SK-N-SH (cell line): ENCODE measurements around the gene GABRG3. TPM values are rescaled to one million over a fixed set of nuclear protein-coding genes. Genes with fewer than 3 reads are reported as not detected.

Experiments
- CTCF ChIA-PET: fragments of 300-600, 350-600 bp; formaldehyde crosslinking; extraction: SDS; loops from one replicate; lab custom pipeline; 2021; lab: Yijun Ruan, JAX
- POLR2A ChIA-PET: fragments of 350-600 bp; sonication (Branson Sonifier 250); formaldehyde crosslinking; extraction: SDS; loops from one replicate; lab custom pipeline; 2020; ENCODE audit warnings: antibody characterized with exemption, inconsistent platforms; lab: Yijun Ruan, JAX
- DNase-seq: peaks from one replicate; pipeline ENCODE4 v3.0.0; 2012
- H2AFZ ChIP-seq: fragments of 200-600 bp; sonication (generic); 2 replicates; pipeline ENCODE4 v1.8.1; 2016; ENCODE audit warnings: antibody characterized with exemption, mild to moderate bottlenecking, low read depth
- H3F3A ChIP-seq: fragments of 200-600 bp; sonication (generic); replicated peaks from 2 replicates; pipeline ENCODE3; 2016; ENCODE audit warnings: antibody characterized with exemption, mild to moderate bottlenecking; ENCODE audit not compliant: insufficient read depth
- H3K27ac ChIP-seq, 2 experiments: fragments of 200-500 bp in 1 of 2; fragments of 200-600 bp in 1 of 2; sonication (Bioruptor generic) in 1 of 2; sonication (generic), shearing (Covaris generic) in 1 of 2; 2 replicates each; pipeline versions ENCODE4 v1.5.1 to v1.6.1; 2014 to 2016; ENCODE audit warnings: low read depth in 2 of 2, inconsistent platforms in 1 of 2, low read length in 1 of 2, mild to moderate bottlenecking in 1 of 2, mixed read lengths in 1 of 2
- H3K27me3 ChIP-seq: fragments of 200-600 bp; sonication (generic), shearing (Covaris generic); 2 replicates; pipeline ENCODE4 v1.6.1; 2016; ENCODE audit warnings: mixed run types; ENCODE audit not compliant: insufficient read depth
- H3K36me3 ChIP-seq, 2 experiments: fragments of 200-500 bp in 1 of 2; fragments of 200-600 bp in 1 of 2; sonication (Bioruptor generic) in 1 of 2; sonication (generic) in 1 of 2; replicated peaks in 1 of 2; 2 replicates each; pipeline versions ENCODE3 to v1.5.1; 2014 to 2016; ENCODE audit warnings: low read length in 1 of 2, mild to moderate bottlenecking in 1 of 2; ENCODE audit not compliant: insufficient read depth in 2 of 2, control insufficient read depth in 1 of 2
- H3K4me1 ChIP-seq, 2 experiments: fragments of 200-500 bp in 1 of 2; fragments of 200-600 bp in 1 of 2; sonication (Bioruptor generic) in 1 of 2; sonication (generic), shearing (Covaris generic) in 1 of 2; 2 replicates each; pipeline versions ENCODE4 v1.5.1 to v1.6.1; 2014 to 2016; ENCODE audit warnings: low read depth in 1 of 2, low read length in 1 of 2, mixed run types in 1 of 2; ENCODE audit not compliant: insufficient read depth in 2 of 2, control insufficient read depth in 1 of 2
- H3K4me2 ChIP-seq: fragments of 200-600 bp; sonication (generic), shearing (Covaris generic); 2 replicates; pipeline ENCODE4 v1.6.1; 2017; ENCODE audit warnings: mixed run types
- H3K4me3 ChIP-seq, 2 experiments: fragments of 200-500 bp in 1 of 2; fragments of 200-600 bp in 1 of 2; sonication (Bioruptor generic) in 1 of 2; sonication (generic), shearing (Covaris generic) in 1 of 2; 2 replicates each; pipeline versions ENCODE4 v1.5.1 to v1.8.1; 2014 to 2016; ENCODE audit warnings: low read depth in 2 of 2, inconsistent platforms in 1 of 2, low read length in 1 of 2, mild to moderate bottlenecking in 1 of 2, mixed read lengths in 1 of 2, moderate library complexity in 1 of 2
- H3K79me2 ChIP-seq: fragments of 200-600 bp; sonication (generic); 2 replicates; pipeline ENCODE4 v1.8.1; 2017; ENCODE audit warnings: mild to moderate bottlenecking; ENCODE audit not compliant: insufficient read depth
- H3K9ac ChIP-seq: fragments of 200-600 bp; sonication (generic); 2 replicates; pipeline ENCODE4 v1.6.1; 2017; ENCODE audit warnings: mixed run types
- H3K9me2 ChIP-seq: fragments of 200-600 bp; sonication (generic); 2 replicates; pipeline ENCODE4 v1.6.1; 2017; ENCODE audit warnings: mixed run types
- H3K9me3 ChIP-seq: fragments of 200-600 bp; sonication (generic); 2 replicates; pipeline ENCODE4 v1.6.1; 2017; ENCODE audit warnings: mixed run types, mild to moderate bottlenecking, moderate library complexity
- H4K20me1 ChIP-seq: fragments of 200-600 bp; sonication (generic); 2 replicates; pipeline ENCODE4 v1.6.1; 2017; ENCODE audit warnings: mild to moderate bottlenecking, mixed run types; ENCODE audit not compliant: insufficient read depth
- CHD2 ChIP-seq: fragments of 150-350 bp; IDR thresholded peaks from 2 replicates; pipeline ENCODE4 v1.6.1; 2018; ENCODE audit warnings: low read length; ENCODE audit not compliant: partially characterized antibody
- EP300 ChIP-seq, 2 experiments: IDR thresholded peaks; 2 replicates each; pipeline versions ENCODE4 v1.4.0 to v1.6.1; 2012; ENCODE audit warnings: borderline replicate concordance in 1 of 2, low read depth in 1 of 2, low read length in 1 of 2
- EZH2phosphoT487 ChIP-seq: fragments of 200-600 bp; sonication (generic); IDR thresholded peaks from 2 replicates; pipeline ENCODE4 v1.6.1; 2017; ENCODE audit warnings: low read depth, mixed run types, mild to moderate bottlenecking, antibody characterized with exemption, moderate library complexity, borderline replicate concordance
- FOSL2 ChIP-seq: IDR thresholded peaks from 2 replicates; pipeline ENCODE4 v1.4.0; 2012; ENCODE audit warnings: low read depth, mild to moderate bottlenecking, moderate library complexity, borderline replicate concordance
- FOXJ3 ChIP-seq: sonication (generic); formaldehyde crosslinking; IDR thresholded peaks from 2 replicates; pipeline ENCODE4 v1.5.1; 2020; ENCODE audit warnings: mild to moderate bottlenecking, missing genetic modification reagents
- FOXM1 ChIP-seq: IDR thresholded peaks from 2 replicates; pipeline ENCODE4 v1.4.0; 2012; ENCODE audit warnings: low read depth, mild to moderate bottlenecking
- RXRA ChIP-seq: IDR thresholded peaks from 2 replicates; pipeline ENCODE4 v1.4.0; 2012; ENCODE audit warnings: low read depth, mild to moderate bottlenecking, borderline replicate concordance
- SIN3A ChIP-seq: IDR thresholded peaks from 2 replicates; pipeline ENCODE4 v1.6.1; 2012; ENCODE audit warnings: low read depth, mild to moderate bottlenecking, low read length, moderate library complexity, borderline replicate concordance
- TAF1 ChIP-seq: IDR thresholded peaks from 2 replicates; pipeline ENCODE4 v1.6.1; 2012; ENCODE audit warnings: low read depth, mild to moderate bottlenecking, low read length, moderate library complexity, borderline replicate concordance
- TCF12 ChIP-seq: IDR thresholded peaks from 2 replicates; pipeline ENCODE4 v1.4.0; 2012
- WGBS: methylation state at CpG from one replicate; pipeline ENCODE4 v1.1.6; 2017; ENCODE audit warnings: low lambda C conversion rate; 5-methylcytosine and 5-hydroxymethylcytosine counted together
- polyA plus RNA-seq, 3 experiments: library from polyadenylated mRNA; depleted of rRNA; stranded (reverse); fragments of >200 nt; gene quantifications; 2 replicates each; pipeline ENCODE4 v1.2.3, GENCODE V29; 2012
- TF ChIP-seq, protein P1 (sequence below): IDR thresholded peaks from 2 replicates; pipeline ENCODE4 v1.4.0; 2012; ENCODE audit warnings: low read depth, borderline replicate concordance
- TF ChIP-seq, protein P2 (sequence below): fragments of 150-350 bp; IDR thresholded peaks from 2 replicates; pipeline ENCODE4 v1.6.1; 2017; ENCODE audit warnings: antibody characterized with exemption, low read length, low read depth, borderline replicate concordance
- TF ChIP-seq, protein P3 (sequence below): IDR thresholded peaks from 2 replicates; pipeline ENCODE4 v1.6.1; 2012; ENCODE audit warnings: mild to moderate bottlenecking, low read depth, low read length, moderate library complexity
- TF ChIP-seq, protein P4 (sequence below): fragments of 200-600 bp; sonication (generic); IDR thresholded peaks from 2 replicates; pipeline ENCODE4 v1.6.1; 2017; ENCODE audit warnings: antibody characterized with exemption, mild to moderate bottlenecking, moderate library complexity

The GABRG3 gene
- polyA plus RNA-seq, 1 of the 3 experiments (the other 2 are of a cell fraction): not detected

DNA sequence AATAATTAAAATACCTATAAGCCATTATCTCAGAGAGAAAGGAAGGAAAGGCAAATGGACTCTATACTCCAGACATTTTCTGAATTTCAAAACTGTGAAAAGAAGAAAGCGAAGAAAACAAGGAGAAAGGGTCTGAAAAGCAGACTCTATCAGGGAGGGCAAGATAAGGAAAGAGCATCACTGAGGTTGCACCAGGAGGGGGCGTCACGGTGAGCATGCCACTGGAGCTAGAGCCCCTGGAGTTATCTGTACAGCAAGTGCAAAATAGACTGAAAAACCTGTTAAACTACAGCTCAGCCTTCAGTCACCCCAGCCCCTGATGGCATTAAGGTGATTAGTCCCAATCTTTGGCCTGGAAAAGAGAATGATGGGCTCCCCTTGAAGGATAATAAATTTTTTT, 514.3 kb downstream of the GABRG3 start:
- Histone ChIP-seq H3K9me3 (no peaks in the 10 kb centered on the region), H3K4me2 (no peak overlapping the region), H3K4me3 (no peak overlapping the region), H3K27me3 (no peaks in the 10 kb centered on the region)
- CTCF ChIA-PET: interaction anchor here (1.3 kb wide), 1 partner anchor 20 kb away, joined by 3 read pairs; no protein-coding TSS in a partner anchor
- POLR2A ChIA-PET: no interaction called here
- TF ChIP-seq EP300 (IDR thresholded peaks at IDR 0.05; ENCODE audit: borderline replicate concordance in 1 of 2, low read depth in 1 of 2, low read length in 1 of 2) (no peak), TCF12 (no peak), CHD2 (no peak), FOXM1 (no peak), FOXJ3 (CRISPR knock-in tag) (no peak), EZH2phosphoT487 (no peak), SIN3A (no peak), RXRA (no peak), FOSL2 (no peak), TAF1 (no peak)
- TF ChIP-seq, protein P1, sequence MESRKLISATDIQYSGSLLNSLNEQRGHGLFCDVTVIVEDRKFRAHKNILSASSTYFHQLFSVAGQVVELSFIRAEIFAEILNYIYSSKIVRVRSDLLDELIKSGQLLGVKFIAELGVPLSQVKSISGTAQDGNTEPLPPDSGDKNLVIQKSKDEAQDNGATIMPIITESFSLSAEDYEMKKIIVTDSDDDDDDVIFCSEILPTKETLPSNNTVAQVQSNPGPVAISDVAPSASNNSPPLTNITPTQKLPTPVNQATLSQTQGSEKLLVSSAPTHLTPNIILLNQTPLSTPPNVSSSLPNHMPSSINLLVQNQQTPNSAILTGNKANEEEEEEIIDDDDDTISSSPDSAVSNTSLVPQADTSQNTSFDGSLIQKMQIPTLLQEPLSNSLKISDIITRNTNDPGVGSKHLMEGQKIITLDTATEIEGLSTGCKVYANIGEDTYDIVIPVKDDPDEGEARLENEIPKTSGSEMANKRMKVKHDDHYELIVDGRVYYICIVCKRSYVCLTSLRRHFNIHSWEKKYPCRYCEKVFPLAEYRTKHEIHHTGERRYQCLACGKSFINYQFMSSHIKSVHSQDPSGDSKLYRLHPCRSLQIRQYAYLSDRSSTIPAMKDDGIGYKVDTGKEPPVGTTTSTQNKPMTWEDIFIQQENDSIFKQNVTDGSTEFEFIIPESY: no peak
- TF ChIP-seq, protein P2, sequence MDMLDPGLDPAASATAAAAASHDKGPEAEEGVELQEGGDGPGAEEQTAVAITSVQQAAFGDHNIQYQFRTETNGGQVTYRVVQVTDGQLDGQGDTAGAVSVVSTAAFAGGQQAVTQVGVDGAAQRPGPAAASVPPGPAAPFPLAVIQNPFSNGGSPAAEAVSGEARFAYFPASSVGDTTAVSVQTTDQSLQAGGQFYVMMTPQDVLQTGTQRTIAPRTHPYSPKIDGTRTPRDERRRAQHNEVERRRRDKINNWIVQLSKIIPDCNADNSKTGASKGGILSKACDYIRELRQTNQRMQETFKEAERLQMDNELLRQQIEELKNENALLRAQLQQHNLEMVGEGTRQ: no peak
- TF ChIP-seq, protein P3, sequence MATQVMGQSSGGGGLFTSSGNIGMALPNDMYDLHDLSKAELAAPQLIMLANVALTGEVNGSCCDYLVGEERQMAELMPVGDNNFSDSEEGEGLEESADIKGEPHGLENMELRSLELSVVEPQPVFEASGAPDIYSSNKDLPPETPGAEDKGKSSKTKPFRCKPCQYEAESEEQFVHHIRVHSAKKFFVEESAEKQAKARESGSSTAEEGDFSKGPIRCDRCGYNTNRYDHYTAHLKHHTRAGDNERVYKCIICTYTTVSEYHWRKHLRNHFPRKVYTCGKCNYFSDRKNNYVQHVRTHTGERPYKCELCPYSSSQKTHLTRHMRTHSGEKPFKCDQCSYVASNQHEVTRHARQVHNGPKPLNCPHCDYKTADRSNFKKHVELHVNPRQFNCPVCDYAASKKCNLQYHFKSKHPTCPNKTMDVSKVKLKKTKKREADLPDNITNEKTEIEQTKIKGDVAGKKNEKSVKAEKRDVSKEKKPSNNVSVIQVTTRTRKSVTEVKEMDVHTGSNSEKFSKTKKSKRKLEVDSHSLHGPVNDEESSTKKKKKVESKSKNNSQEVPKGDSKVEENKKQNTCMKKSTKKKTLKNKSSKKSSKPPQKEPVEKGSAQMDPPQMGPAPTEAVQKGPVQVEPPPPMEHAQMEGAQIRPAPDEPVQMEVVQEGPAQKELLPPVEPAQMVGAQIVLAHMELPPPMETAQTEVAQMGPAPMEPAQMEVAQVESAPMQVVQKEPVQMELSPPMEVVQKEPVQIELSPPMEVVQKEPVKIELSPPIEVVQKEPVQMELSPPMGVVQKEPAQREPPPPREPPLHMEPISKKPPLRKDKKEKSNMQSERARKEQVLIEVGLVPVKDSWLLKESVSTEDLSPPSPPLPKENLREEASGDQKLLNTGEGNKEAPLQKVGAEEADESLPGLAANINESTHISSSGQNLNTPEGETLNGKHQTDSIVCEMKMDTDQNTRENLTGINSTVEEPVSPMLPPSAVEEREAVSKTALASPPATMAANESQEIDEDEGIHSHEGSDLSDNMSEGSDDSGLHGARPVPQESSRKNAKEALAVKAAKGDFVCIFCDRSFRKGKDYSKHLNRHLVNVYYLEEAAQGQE: no peak
- TF ChIP-seq, protein P4, sequence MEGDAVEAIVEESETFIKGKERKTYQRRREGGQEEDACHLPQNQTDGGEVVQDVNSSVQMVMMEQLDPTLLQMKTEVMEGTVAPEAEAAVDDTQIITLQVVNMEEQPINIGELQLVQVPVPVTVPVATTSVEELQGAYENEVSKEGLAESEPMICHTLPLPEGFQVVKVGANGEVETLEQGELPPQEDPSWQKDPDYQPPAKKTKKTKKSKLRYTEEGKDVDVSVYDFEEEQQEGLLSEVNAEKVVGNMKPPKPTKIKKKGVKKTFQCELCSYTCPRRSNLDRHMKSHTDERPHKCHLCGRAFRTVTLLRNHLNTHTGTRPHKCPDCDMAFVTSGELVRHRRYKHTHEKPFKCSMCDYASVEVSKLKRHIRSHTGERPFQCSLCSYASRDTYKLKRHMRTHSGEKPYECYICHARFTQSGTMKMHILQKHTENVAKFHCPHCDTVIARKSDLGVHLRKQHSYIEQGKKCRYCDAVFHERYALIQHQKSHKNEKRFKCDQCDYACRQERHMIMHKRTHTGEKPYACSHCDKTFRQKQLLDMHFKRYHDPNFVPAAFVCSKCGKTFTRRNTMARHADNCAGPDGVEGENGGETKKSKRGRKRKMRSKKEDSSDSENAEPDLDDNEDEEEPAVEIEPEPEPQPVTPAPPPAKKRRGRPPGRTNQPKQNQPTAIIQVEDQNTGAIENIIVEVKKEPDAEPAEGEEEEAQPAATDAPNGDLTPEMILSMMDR: no peak
- TF ChIP-seq, all 33 proteins: peak for 0
- Histone ChIP-seq H2AFZ (no peak overlapping the region), H3K36me3 (no peaks in the 10 kb centered on the region), H3K9me2 (no peaks in the 10 kb centered on the region), H3K27ac (no peak overlapping the region), H3K79me2 (no peaks in the 10 kb centered on the region), H3K4me1 (no peaks in the 10 kb centered on the region; a peak in 2 of 4 replicates), H3K9ac (no peak overlapping the region), H4K20me1 (no peaks in the 10 kb centered on the region), H3F3A (no peaks in the 10 kb centered on the region)
- 55% methylated on average over 3 of the region's 3 CpGs for WGBS
- no peak for DNase-seq
